Measurements from ENCODE around the gene LAMC1.

DNA sequence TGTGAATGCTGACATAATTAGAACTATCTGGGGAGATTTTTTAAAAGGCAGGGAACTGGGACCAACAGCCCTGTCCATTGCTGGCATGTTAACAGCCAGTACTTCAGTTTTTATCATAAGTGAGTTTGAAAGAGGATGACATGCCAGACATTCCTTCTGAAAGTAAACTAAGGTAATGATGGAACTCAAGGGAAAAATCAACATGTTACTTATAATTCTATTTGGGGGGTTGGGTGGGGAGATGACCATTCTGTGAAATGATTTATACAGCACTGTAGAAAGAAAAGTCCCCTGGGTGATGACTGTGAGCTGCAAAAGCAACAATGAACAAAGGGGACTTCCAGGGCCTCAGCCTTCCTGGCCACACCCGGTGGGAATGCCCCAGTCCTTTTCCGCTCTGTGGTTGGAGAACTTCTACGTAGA is 157.4 kb downstream of the LAMC1 start:
- TF ChIP-seq POLR2A (IDR thresholded peaks at IDR 0.05; ENCODE audit: low read length) (no peak), GATA1 (IDR thresholded peaks at IDR 0.05; ENCODE audit: low read depth, low read length) (no peak)

Measured in erythroblast (primary cell).